Measurements from ENCODE around the gene ZNF516.

ZNF516 gene

DNA sequence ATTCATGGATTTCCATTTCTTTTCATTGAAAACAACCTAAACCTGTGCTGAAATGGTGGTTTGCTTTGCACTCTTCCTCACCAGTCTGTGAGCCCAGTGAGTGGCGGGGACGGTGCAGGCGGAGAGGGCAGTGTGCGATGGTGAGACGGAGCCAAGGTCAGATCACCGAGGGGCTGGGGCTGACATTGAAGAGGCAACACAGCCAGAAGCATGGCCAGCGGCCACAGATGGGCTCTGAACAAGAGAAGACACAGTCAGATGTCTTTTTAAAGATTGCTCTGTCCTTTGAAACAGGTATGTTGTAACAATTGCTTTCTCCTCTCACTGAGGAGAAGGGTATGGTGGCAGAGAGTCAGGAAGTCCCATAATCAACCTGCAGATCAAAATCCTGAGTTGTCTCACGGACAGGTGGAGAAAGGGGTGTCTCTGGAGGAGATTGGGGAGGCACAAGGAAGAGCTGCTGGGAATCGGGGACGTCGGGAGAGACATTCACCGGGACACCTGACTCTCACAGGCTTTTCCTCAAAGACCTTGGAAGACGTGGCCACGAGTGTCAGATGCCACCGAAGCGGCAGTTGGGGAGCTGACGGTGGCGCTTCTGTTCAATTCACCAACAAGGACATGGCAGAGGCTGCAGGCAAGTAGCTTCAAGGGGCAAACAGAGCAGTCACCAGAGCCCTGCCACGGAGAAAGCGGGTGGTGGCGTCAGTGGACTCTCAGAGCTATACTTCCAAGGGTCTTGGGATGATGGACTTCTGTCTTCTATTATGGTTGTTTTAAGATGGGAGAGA, 12.1 kb upstream of the ZNF516 start:
- Histone ChIP-seq H3F3A (ENCODE audit: control insufficient read depth, insufficient read depth) (peaks cover 2% of the 10 kb centered on the region; the same call in 1 of the 2 replicates), H3K27ac (ENCODE audit: low read depth, low read length) (no peak overlapping the region), H3K27me3 (ENCODE audit: control insufficient read depth, low read length) (no peaks in the 10 kb centered on the region), H3K79me2 (ENCODE audit: control insufficient read depth, low read length) (no peaks in the 10 kb centered on the region), H3K4me2 (ENCODE audit: low read length) (no peak overlapping the region), H3K36me3 (ENCODE audit: control insufficient read depth, low read length) (no peaks in the 10 kb centered on the region), H3K9me3 (ENCODE audit: control insufficient read depth, insufficient read depth, low read length) (no peaks in the 10 kb centered on the region), H3K4me3 (ENCODE audit: low read length) (no peak overlapping the region), H3K4me1 (ENCODE audit: control insufficient read depth, low read length) (no peaks in the 10 kb centered on the region), H4K20me1 (ENCODE audit: control insufficient read depth, insufficient read depth, low read depth, low read length) (no peaks in the 10 kb centered on the region), H3K9me2 (replicated peaks; ENCODE audit: control insufficient read depth, low read length) (no peaks in the 10 kb centered on the region)
- TF ChIP-seq EZH2phosphoT487 (IDR thresholded peaks at IDR 0.05; ENCODE audit: borderline replicate concordance, low read length), result no peak
- TF ChIP-seq, protein P1, sequence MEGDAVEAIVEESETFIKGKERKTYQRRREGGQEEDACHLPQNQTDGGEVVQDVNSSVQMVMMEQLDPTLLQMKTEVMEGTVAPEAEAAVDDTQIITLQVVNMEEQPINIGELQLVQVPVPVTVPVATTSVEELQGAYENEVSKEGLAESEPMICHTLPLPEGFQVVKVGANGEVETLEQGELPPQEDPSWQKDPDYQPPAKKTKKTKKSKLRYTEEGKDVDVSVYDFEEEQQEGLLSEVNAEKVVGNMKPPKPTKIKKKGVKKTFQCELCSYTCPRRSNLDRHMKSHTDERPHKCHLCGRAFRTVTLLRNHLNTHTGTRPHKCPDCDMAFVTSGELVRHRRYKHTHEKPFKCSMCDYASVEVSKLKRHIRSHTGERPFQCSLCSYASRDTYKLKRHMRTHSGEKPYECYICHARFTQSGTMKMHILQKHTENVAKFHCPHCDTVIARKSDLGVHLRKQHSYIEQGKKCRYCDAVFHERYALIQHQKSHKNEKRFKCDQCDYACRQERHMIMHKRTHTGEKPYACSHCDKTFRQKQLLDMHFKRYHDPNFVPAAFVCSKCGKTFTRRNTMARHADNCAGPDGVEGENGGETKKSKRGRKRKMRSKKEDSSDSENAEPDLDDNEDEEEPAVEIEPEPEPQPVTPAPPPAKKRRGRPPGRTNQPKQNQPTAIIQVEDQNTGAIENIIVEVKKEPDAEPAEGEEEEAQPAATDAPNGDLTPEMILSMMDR (IDR thresholded peaks at IDR 0.05; ENCODE audit: low read depth, low read length, poor library complexity, severe bottlenecking), result no peak

DNA sequence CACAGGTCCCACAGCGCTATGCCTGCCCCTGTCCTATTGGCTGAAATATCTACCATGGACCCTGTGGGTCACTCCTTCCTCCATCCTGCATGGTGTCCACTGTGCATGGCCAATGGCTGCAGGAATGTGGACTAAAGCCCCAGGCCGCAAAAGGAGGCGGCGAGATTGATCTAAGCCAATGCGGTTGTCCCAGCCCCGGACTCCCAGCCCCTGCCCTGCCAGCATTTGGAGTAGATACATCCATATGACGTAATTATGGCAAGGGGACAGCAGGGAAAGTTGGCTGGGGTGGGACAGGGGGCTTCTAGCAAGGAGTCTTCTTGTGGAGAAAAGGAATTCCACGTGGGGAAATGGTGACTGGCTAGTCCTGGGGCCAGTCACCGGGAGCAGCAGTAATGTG, 11.4 kb upstream of the ZNF516 start:
- Histone ChIP-seq H3K9me3 (ENCODE audit: control insufficient read depth, insufficient read depth, low read length) (no peaks in the 10 kb centered on the region), H3K4me2 (ENCODE audit: low read length) (no peak overlapping the region), H3K4me3 (ENCODE audit: low read length) (no peak overlapping the region), H3K27ac (ENCODE audit: low read depth, low read length) (no peak overlapping the region), H3K27me3 (ENCODE audit: control insufficient read depth, low read length) (no peaks in the 10 kb centered on the region), H3K36me3 (ENCODE audit: control insufficient read depth, low read length) (no peaks in the 10 kb centered on the region), H4K20me1 (ENCODE audit: control insufficient read depth, insufficient read depth, low read depth, low read length) (no peaks in the 10 kb centered on the region), H3K4me1 (ENCODE audit: control insufficient read depth, low read length) (no peaks in the 10 kb centered on the region), H3K9me2 (replicated peaks; ENCODE audit: control insufficient read depth, low read length) (no peaks in the 10 kb centered on the region), H3F3A (ENCODE audit: control insufficient read depth, insufficient read depth) (peaks cover 2% of the 10 kb centered on the region; the same call in 1 of the 2 replicates), H3K79me2 (ENCODE audit: control insufficient read depth, low read length) (no peaks in the 10 kb centered on the region)
- TF ChIP-seq, protein P1 (IDR thresholded peaks at IDR 0.05; ENCODE audit: low read depth, low read length, poor library complexity, severe bottlenecking), result no peak
- TF ChIP-seq EZH2phosphoT487 (IDR thresholded peaks at IDR 0.05; ENCODE audit: borderline replicate concordance, low read length), result no peak

GRCh38 chr18:76505614-76506013, 10.6 kb upstream of the ZNF516 start:
- no peaks in the 10 kb centered on the region for H3K9me2 ChIP-seq (replicated peaks; ENCODE audit: control insufficient read depth, low read length)
- no peak for TF ChIP-seq EZH2phosphoT487 (IDR thresholded peaks at IDR 0.05; ENCODE audit: borderline replicate concordance, low read length)
- TF ChIP-seq, protein P1 (IDR thresholded peaks at IDR 0.05; ENCODE audit: low read depth, low read length, poor library complexity, severe bottlenecking), result no peak
- H3K4me2 ChIP-seq (ENCODE audit: low read length), result no peak overlapping the region
- no peaks in the 10 kb centered on the region for H3K27me3 ChIP-seq (ENCODE audit: control insufficient read depth, low read length)
- no peaks in the 10 kb centered on the region for H4K20me1 ChIP-seq (ENCODE audit: control insufficient read depth, insufficient read depth, low read depth, low read length)
- no peak overlapping the region for H3K4me3 ChIP-seq (ENCODE audit: low read length)
- H3K27ac ChIP-seq (ENCODE audit: low read depth, low read length), result no peak overlapping the region
- H3K36me3 ChIP-seq (ENCODE audit: control insufficient read depth, low read length), result no peaks in the 10 kb centered on the region
- peaks cover 2% of the 10 kb centered on the region; the same call in 1 of the 2 replicates for H3F3A ChIP-seq (ENCODE audit: control insufficient read depth, insufficient read depth)
- peaks cover 4% of the 10 kb centered on the region for H3K4me1 ChIP-seq (ENCODE audit: control insufficient read depth, low read length)
- no peaks in the 10 kb centered on the region for H3K79me2 ChIP-seq (ENCODE audit: control insufficient read depth, low read length)
- no peaks in the 10 kb centered on the region for H3K9me3 ChIP-seq (ENCODE audit: control insufficient read depth, insufficient read depth, low read length)

Measured in DOHH2 (cell line).